HepG2 (cell line): ENCODE results near the gene NME2. TPM values are rescaled to one million over a fixed set of nuclear protein-coding genes. Genes with fewer than 3 reads are reported as not detected.

Source experiments
- ADNP ChIP-seq: sonication (generic); formaldehyde crosslinking; IDR thresholded peaks from 2 replicates; pipeline ENCODE4 v1.4.0; 2020; ENCODE audit warnings: missing genetic modification reagents
- ATAD3A ChIP-seq: sonication (generic); formaldehyde crosslinking; IDR thresholded peaks from 2 replicates; pipeline ENCODE4 v1.4.0; 2020; ENCODE audit warnings: missing genetic modification reagents
- HBP1 ChIP-seq: IDR thresholded peaks from 2 replicates; pipeline ENCODE4 v1.6.1; 2016; ENCODE audit warnings: low read depth, control low read depth
- HNF4G ChIP-seq, 2 experiments: sonication (generic) in 1 of 2; formaldehyde crosslinking in 1 of 2; IDR thresholded peaks; 2 replicates each; pipeline versions ENCODE4 v1.4.0 to v1.6.1; 2011 to 2020; ENCODE audit warnings: borderline replicate concordance in 2 of 2, low read depth in 2 of 2, mild to moderate bottlenecking in 2 of 2, low read length in 1 of 2, missing genetic modification reagents in 1 of 2, moderate library complexity in 1 of 2
- ISL2 ChIP-seq: sonication (generic); formaldehyde crosslinking; IDR thresholded peaks from 2 replicates; pipeline ENCODE4 v1.5.0; 2020; ENCODE audit warnings: missing genetic modification reagents
- KDM2A ChIP-seq: sonication (generic); formaldehyde crosslinking; IDR thresholded peaks from 2 replicates; pipeline ENCODE4 v1.4.0; 2020; ENCODE audit warnings: low read depth, missing genetic modification reagents, borderline replicate concordance
- NFRKB ChIP-seq: fragments of 450-650 bp; IDR thresholded peaks from 2 replicates; pipeline ENCODE4 v1.6.1; 2017
- NR2F6 ChIP-seq, 2 experiments: IDR thresholded peaks; 2 replicates each; pipeline ENCODE4 v1.6.1; 2016; ENCODE audit warnings: antibody characterized with exemption in 1 of 2, mild to moderate bottlenecking in 1 of 2
- ZBTB20 ChIP-seq: sonication (generic); formaldehyde crosslinking; IDR thresholded peaks from 2 replicates; pipeline ENCODE4 v1.8.1; 2023; ENCODE audit warnings: missing genetic modification reagents, low read depth, mild to moderate bottlenecking, borderline replicate concordance
- ZBTB4 ChIP-seq: sonication (generic); formaldehyde crosslinking; IDR thresholded peaks from 2 replicates; pipeline ENCODE4 v1.4.0; 2020; ENCODE audit warnings: missing genetic modification reagents, mild to moderate bottlenecking, borderline replicate concordance
- ZBTB44 ChIP-seq: sonication (generic); formaldehyde crosslinking; IDR thresholded peaks from 2 replicates; pipeline ENCODE4 v1.4.0; 2020; ENCODE audit warnings: missing genetic modification reagents
- ZNF235 ChIP-seq: sonication (generic); formaldehyde crosslinking; IDR thresholded peaks from 2 replicates; pipeline ENCODE4 v1.8.1; 2023; ENCODE audit warnings: mild to moderate bottlenecking, missing genetic modification reagents, borderline replicate concordance
- ZNF260 ChIP-seq: sonication (generic); formaldehyde crosslinking; IDR thresholded peaks from 2 replicates; pipeline ENCODE4 v1.4.0; 2020; ENCODE audit warnings: missing genetic modification reagents, low read depth, mild to moderate bottlenecking, borderline replicate concordance
- ZNF503 ChIP-seq: sonication (generic); formaldehyde crosslinking; IDR thresholded peaks from 2 replicates; pipeline ENCODE4 v1.4.0; 2020; ENCODE audit warnings: missing genetic modification reagents
- ZNF850 ChIP-seq: sonication (generic); formaldehyde crosslinking; conservative IDR thresholded peaks from 2 replicates; pipeline ENCODE4 v1.9.0; 2021; ENCODE audit warnings: mild to moderate bottlenecking, missing genetic modification reagents
- polyA plus RNA-seq, 8 experiments: library from polyadenylated mRNA; depleted of rRNA in 3 of 8; stranded (reverse) in 7 of 8; unstranded in 1 of 8; fragments of >200 nt; fragmentation: Illumina TruSeq in 4 of 8; extraction: Trizol in 4 of 8; gene quantifications; 2 replicates each; pipeline versions ENCODE4 v1.2.1 to v1.2.3, GENCODE V29; 2011 to 2016; ENCODE audit warnings: low read depth in 4 of 8, missing spikeins in 1 of 8, mixed read lengths in 1 of 8; ENCODE audit not compliant: insufficient read depth in 1 of 8
- total RNA-seq, 5 experiments: library from RNA; depleted of rRNA; stranded (reverse); fragments of >200 nt; fragmentation: Illumina TruSeq; extraction: Trizol; gene quantifications; 2 replicates each; pipeline ENCODE4 v1.2.3, GENCODE V29; 2016; ENCODE audit warnings: low read depth in 1 of 5

Gene NME2
- total and polyA plus RNA-seq, 2 of the 13 experiments (the other 11 are each of a cell fraction or from before 2014, with no cell fraction given) = 790 to 1,213 TPM

- no peak for TF ChIP-seq ZNF503 (CRISPR knock-in tag)
- TF ChIP-seq ZNF260 (CRISPR knock-in tag) = no peak
- TF ChIP-seq KDM2A (CRISPR knock-in tag) = no peak
- TF ChIP-seq HBP1 = no peak
- no peak for TF ChIP-seq ISL2
- TF ChIP-seq ADNP (CRISPR knock-in tag) = no peak
- peak; percentile 79 for TF ChIP-seq NR2F6 (IDR thresholded peaks at IDR 0.05)
- TF ChIP-seq NR2F6 (CRISPR knock-in tag; IDR thresholded peaks at IDR 0.05) = peak; percentile 52; the same call in 1 of the 2 replicates
- TF ChIP-seq ZNF850 (CRISPR knock-in tag) = no peak
- TF ChIP-seq NFRKB = no peak
- no peak; the same call in 1 of the 2 replicates for TF ChIP-seq HNF4G (IDR thresholded peaks at IDR 0.05; ENCODE audit: borderline replicate concordance, low read depth, low read length)
- TF ChIP-seq HNF4G (CRISPR knock-in tag; IDR thresholded peaks at IDR 0.05; ENCODE audit: borderline replicate concordance, low read depth) = no peak
- TF ChIP-seq ATAD3A (CRISPR knock-in tag) = no peak
- peak; percentile 44; the same call in 1 of the 2 replicates for TF ChIP-seq ZBTB20 (CRISPR knock-in tag)
- no peak for TF ChIP-seq ZNF235
- no peak for TF ChIP-seq ZBTB44 (CRISPR knock-in tag)
- no peak for TF ChIP-seq ZBTB4 (CRISPR knock-in tag)
These were observed 47.6 kb upstream of the NME2 start (continued) for GRCh38 chr17:51118330-51119195.
